GM12891 (cell line): ENCODE results near the gene FBXO24.

Source experiments
- DNase-seq: peaks from one replicate; pipeline ENCODE4 v3.0.0; 2011; ENCODE audit warnings: low spot score; ENCODE audit not compliant: insufficient read length
- FAIRE-seq: peaks from 2 replicates; lab custom pipeline; 2011; peaks lifted over from hg19 to GRCh38; lab: Jason Lieb, UNC
- PAX5 ChIP-seq: IDR thresholded peaks from 2 replicates; pipeline ENCODE4 v1.6.1; 2011; ENCODE audit warnings: low read length, moderate library complexity, mild to moderate bottlenecking; ENCODE audit not compliant: insufficient read depth, severe bottlenecking
- POLR2A ChIP-seq: IDR thresholded peaks from 2 replicates; pipeline ENCODE4 v1.6.1; 2011; ENCODE audit warnings: low read depth, low read length, control low read depth
- POLR2AphosphoS5 ChIP-seq: IDR thresholded peaks from 2 replicates; pipeline ENCODE4 v1.6.1; 2011; ENCODE audit warnings: low read depth, low read length, control low read depth
- POU2F2 ChIP-seq: IDR thresholded peaks from 2 replicates; pipeline ENCODE4 v1.6.1; 2011; ENCODE audit warnings: low read depth, mild to moderate bottlenecking, control low read depth, low read length, moderate library complexity
- SPI1 ChIP-seq: IDR thresholded peaks from 2 replicates; pipeline ENCODE4 v1.6.1; 2011; ENCODE audit warnings: low read depth, low read length, control low read depth
- TAF1 ChIP-seq: IDR thresholded peaks from 2 replicates; pipeline ENCODE4 v1.6.1; 2011; ENCODE audit warnings: low read depth, low read length, control low read depth

The FBXO24 gene

GRCh38 chr7:100567751-100568175 lies 18.4 kb upstream of the FBXO24 start:
- TF ChIP-seq SPI1 (0 out of 2 replicates have a peak, but pooled peaks have one; percentile 15), TAF1 (no peak), POLR2A (no peak; the same call in 1 of the 2 replicates), POU2F2 (0 out of 2 replicates have a peak, but pooled peaks have one; percentile 5), PAX5 (no peak)
- peak; percentile 85 for FAIRE-seq

GRCh38 chr7:100568176-100568895 lies 17.8 kb upstream of the FBXO24 start:
- no peak for FAIRE-seq
- TF ChIP-seq POU2F2 (no peak), POLR2A (no peak)
- no peak for DNase-seq

More at GRCh38 chr7:100567751-100568175, 18.4 kb upstream of the FBXO24 start:
- DNase-seq = no peak

GRCh38 chr7:100568896-100569844 lies 17.0 kb upstream of the FBXO24 start:
- DNase-seq = no peak
- FAIRE-seq = no peak
- TF ChIP-seq SPI1 = no peak
- peak; percentile 8; the same call in 1 of the 2 replicates for TF ChIP-seq POLR2A

GRCh38 chr7:100570954-100571828 lies 14.9 kb upstream of the FBXO24 start:
- DNase-seq = no peak
- FAIRE-seq = peak; percentile 20
- TF ChIP-seq SPI1 (no peak), TAF1 (no peak), POLR2A (no peak), PAX5 (no peak), POU2F2 (no peak), POLR2AphosphoS5 (no peak)

- no peak for TF ChIP-seq POLR2AphosphoS5
- TF ChIP-seq TAF1 = no peak
- no peak for TF ChIP-seq SPI1
- TF ChIP-seq POLR2A = no peak
- TF ChIP-seq PAX5 = no peak
- FAIRE-seq (no peak), DNase-seq (no peak)
Observed at GRCh38 chr7:100571829-100572116, 14.4 kb upstream of the FBXO24 start.

- TF ChIP-seq TAF1 (no peak), POLR2A (no peak), SPI1 (no peak), PAX5 (no peak), POU2F2 (no peak), POLR2AphosphoS5 (no peak)
- FAIRE-seq = no peak
- no peak for DNase-seq
Observed at GRCh38 chr7:100572281-100572948, 13.7 kb upstream of the FBXO24 start.

- TF ChIP-seq POLR2A (no peak), POLR2AphosphoS5 (peak; percentile 36; the same call in 1 of the 2 replicates)
- DNase-seq (no peak), FAIRE-seq (no peak)
Observed at GRCh38 chr7:100572949-100573675, 13.0 kb upstream of the FBXO24 start.

- TF ChIP-seq PAX5 (no peak), TAF1 (no peak), POU2F2 (no peak), SPI1 (no peak), POLR2AphosphoS5 (no peak), POLR2A (no peak)
- FAIRE-seq (no peak), DNase-seq (no peak)
Observed at GRCh38 chr7:100573691-100574361, 12.3 kb upstream of the FBXO24 start, which contains the start of gene SAP25. Gene SAP25, minus strand, starts transcription at chr7:100573900. Its CDS starts 158 bp downstream, at chr7:100573742.
